Measurements from ENCODE around the gene RAB8B. TPM values are rescaled to one million over a fixed set of nuclear protein-coding genes. Genes with fewer than 3 reads are reported as not detected.

Gene RAB8B
- total RNA-seq, 1 donor from 2014 or later, result 21.5 TPM

GRCh38 chr15:63191895-63192618, 2.7 kb downstream of the RAB8B start:
- no peaks in the 10 kb centered on the region for H3K27me3 ChIP-seq (ENCODE audit: control insufficient read depth, insufficient read depth, low read length)
- no peaks in the 10 kb centered on the region for H3K36me3 ChIP-seq (ENCODE audit: control insufficient read depth, insufficient read depth, low read length)
- no peak overlapping the region for H3K4me3 ChIP-seq (ENCODE audit: low read depth, low read length)
- TF ChIP-seq CTCF (IDR thresholded peaks at IDR 0.05; ENCODE audit: insufficient read depth, low read length, poor library complexity, severe bottlenecking), result no peak
- DNase-seq (ENCODE audit: low read depth), result no peak

GRCh38 chr15:63192619-63193206, 3.3 kb downstream of the RAB8B start:
- DNase-seq (ENCODE audit: low read depth), result no peak
- TF ChIP-seq CTCF (IDR thresholded peaks at IDR 0.05; ENCODE audit: insufficient read depth, low read length, poor library complexity, severe bottlenecking), result no peak
- H3K36me3 ChIP-seq (ENCODE audit: control insufficient read depth, insufficient read depth, low read length), result no peaks in the 10 kb centered on the region
- H3K4me3 ChIP-seq (ENCODE audit: low read depth, low read length), result no peak overlapping the region
- no peaks in the 10 kb centered on the region for H3K27me3 ChIP-seq (ENCODE audit: control insufficient read depth, insufficient read depth, low read length)

- Histone ChIP-seq H3K36me3 (ENCODE audit: control insufficient read depth, insufficient read depth, low read length) (no peaks in the 10 kb centered on the region), H3K27me3 (ENCODE audit: control insufficient read depth, insufficient read depth, low read length) (no peaks in the 10 kb centered on the region), H3K4me3 (ENCODE audit: low read depth, low read length) (no peak overlapping the region)
- no peak for TF ChIP-seq CTCF (IDR thresholded peaks at IDR 0.05; ENCODE audit: insufficient read depth, low read length, poor library complexity, severe bottlenecking)
- no peak for DNase-seq (ENCODE audit: low read depth)
These were observed 4.9 kb downstream of the RAB8B start for GRCh38 chr15:63194302-63194701.

- no peak for TF ChIP-seq CTCF (IDR thresholded peaks at IDR 0.05; ENCODE audit: insufficient read depth, low read length, poor library complexity, severe bottlenecking)
- Histone ChIP-seq H3K4me3 (ENCODE audit: low read depth, low read length) (no peak overlapping the region), H3K36me3 (ENCODE audit: control insufficient read depth, insufficient read depth, low read length) (no peaks in the 10 kb centered on the region), H3K27me3 (ENCODE audit: control insufficient read depth, insufficient read depth, low read length) (no peaks in the 10 kb centered on the region)
- DNase-seq (ENCODE audit: low read depth), result no peak
These were observed 5.6 kb downstream of the RAB8B start for GRCh38 chr15:63194880-63195568.

GRCh38 chr15:63195569-63196015, 6.2 kb downstream of the RAB8B start:
- Histone ChIP-seq H3K36me3 (ENCODE audit: control insufficient read depth, insufficient read depth, low read length) (no peaks in the 10 kb centered on the region), H3K27me3 (ENCODE audit: control insufficient read depth, insufficient read depth, low read length) (no peaks in the 10 kb centered on the region), H3K4me3 (ENCODE audit: low read depth, low read length) (no peak overlapping the region)
- DNase-seq (ENCODE audit: low read depth), result no peak
- TF ChIP-seq CTCF (IDR thresholded peaks at IDR 0.05; ENCODE audit: insufficient read depth, low read length, poor library complexity, severe bottlenecking), result no peak

Measured in kidney epithelial cell (primary cell).